ENCODE measurements around the gene HPGDS. TPM values are rescaled to one million over a fixed set of nuclear protein-coding genes. Genes with fewer than 3 reads are reported as not detected.

The HPGDS gene
- total and polyA plus RNA-seq, 4 donors = 0.08 to 4.9 (median 0.18) TPM

DNA sequence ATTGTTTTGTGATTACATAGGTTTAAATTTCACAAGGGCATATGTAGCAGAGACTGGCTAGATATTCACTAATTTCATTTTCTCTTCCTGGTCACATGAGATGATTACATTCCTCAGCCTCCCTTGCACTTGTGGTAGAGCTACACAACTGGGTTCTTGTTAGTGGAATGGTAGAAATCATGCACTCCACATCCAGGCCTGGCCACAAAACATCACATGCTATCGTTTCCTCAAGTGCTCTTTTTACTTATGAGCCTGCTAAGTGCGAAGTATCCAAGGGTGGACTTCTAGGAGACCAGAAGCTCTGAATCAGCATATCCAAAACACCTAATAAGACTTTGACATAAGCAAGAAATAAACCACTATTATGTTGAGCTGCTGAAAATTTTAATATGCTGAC lies 26.4 kb upstream of the HPGDS start:
- H3K36me3 ChIP-seq (ENCODE audit: control insufficient read depth in 4 of 4, insufficient read depth in 3 of 4, low read depth in 1 of 4, low read length in 3 of 4) = no peaks in the 10 kb centered on the region
- DNase-seq (ENCODE audit: low spot score) = no peak
- WGBS = 92% methylated on average over 2 of the region's 2 CpGs

DNA sequence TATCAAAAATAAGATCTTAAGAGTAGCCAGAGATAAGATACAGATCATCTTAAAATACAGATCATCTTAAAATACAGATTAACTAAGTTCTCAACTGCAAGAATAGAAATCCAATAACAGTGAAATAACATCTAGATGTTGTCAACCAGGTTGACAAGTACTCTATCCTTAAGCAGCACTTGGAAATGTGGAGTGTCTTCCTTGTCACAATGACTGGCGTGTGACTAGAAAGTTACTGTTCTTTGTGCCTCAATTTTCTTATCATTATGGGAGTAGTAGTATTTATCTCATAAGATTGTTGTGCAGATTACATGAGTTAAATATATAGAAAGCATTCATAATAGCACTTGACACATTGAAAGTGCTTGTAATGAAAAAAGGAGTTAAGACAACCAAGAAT lies 25.8 kb upstream of the HPGDS start:
- TF ChIP-seq HNF4G (IDR thresholded peaks at IDR 0.05) = no peak
- no peak for TF ChIP-seq NR2F2 (IDR thresholded peaks at IDR 0.05)
- no peak for TF ChIP-seq SP1 (IDR thresholded peaks at IDR 0.05)
- no peak for TF ChIP-seq RXRA (IDR thresholded peaks at IDR 0.05)
- TF ChIP-seq, protein P1, sequence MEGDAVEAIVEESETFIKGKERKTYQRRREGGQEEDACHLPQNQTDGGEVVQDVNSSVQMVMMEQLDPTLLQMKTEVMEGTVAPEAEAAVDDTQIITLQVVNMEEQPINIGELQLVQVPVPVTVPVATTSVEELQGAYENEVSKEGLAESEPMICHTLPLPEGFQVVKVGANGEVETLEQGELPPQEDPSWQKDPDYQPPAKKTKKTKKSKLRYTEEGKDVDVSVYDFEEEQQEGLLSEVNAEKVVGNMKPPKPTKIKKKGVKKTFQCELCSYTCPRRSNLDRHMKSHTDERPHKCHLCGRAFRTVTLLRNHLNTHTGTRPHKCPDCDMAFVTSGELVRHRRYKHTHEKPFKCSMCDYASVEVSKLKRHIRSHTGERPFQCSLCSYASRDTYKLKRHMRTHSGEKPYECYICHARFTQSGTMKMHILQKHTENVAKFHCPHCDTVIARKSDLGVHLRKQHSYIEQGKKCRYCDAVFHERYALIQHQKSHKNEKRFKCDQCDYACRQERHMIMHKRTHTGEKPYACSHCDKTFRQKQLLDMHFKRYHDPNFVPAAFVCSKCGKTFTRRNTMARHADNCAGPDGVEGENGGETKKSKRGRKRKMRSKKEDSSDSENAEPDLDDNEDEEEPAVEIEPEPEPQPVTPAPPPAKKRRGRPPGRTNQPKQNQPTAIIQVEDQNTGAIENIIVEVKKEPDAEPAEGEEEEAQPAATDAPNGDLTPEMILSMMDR (IDR thresholded peaks at IDR 0.05; ENCODE audit: low read depth, low read length, missing input control) = no peak
- TF ChIP-seq RAD21 (IDR thresholded peaks at IDR 0.05) = no peak
- no peak for TF ChIP-seq GABPA (IDR thresholded peaks at IDR 0.05 in 1 of 2, conservative IDR thresholded peaks at IDR 0.05 in 1 of 2)
- TF ChIP-seq FOXA1 (IDR thresholded peaks at IDR 0.05) = no peak
- TF ChIP-seq, protein P2, sequence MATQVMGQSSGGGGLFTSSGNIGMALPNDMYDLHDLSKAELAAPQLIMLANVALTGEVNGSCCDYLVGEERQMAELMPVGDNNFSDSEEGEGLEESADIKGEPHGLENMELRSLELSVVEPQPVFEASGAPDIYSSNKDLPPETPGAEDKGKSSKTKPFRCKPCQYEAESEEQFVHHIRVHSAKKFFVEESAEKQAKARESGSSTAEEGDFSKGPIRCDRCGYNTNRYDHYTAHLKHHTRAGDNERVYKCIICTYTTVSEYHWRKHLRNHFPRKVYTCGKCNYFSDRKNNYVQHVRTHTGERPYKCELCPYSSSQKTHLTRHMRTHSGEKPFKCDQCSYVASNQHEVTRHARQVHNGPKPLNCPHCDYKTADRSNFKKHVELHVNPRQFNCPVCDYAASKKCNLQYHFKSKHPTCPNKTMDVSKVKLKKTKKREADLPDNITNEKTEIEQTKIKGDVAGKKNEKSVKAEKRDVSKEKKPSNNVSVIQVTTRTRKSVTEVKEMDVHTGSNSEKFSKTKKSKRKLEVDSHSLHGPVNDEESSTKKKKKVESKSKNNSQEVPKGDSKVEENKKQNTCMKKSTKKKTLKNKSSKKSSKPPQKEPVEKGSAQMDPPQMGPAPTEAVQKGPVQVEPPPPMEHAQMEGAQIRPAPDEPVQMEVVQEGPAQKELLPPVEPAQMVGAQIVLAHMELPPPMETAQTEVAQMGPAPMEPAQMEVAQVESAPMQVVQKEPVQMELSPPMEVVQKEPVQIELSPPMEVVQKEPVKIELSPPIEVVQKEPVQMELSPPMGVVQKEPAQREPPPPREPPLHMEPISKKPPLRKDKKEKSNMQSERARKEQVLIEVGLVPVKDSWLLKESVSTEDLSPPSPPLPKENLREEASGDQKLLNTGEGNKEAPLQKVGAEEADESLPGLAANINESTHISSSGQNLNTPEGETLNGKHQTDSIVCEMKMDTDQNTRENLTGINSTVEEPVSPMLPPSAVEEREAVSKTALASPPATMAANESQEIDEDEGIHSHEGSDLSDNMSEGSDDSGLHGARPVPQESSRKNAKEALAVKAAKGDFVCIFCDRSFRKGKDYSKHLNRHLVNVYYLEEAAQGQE (IDR thresholded peaks at IDR 0.05) = no peak

More for the DNA sequence above, 26.4 kb upstream of the HPGDS start:
- no peak for TF ChIP-seq FOXA1 (IDR thresholded peaks at IDR 0.05)
- TF ChIP-seq, protein P2 (IDR thresholded peaks at IDR 0.05) = no peak
- no peak for TF ChIP-seq NR2F2 (IDR thresholded peaks at IDR 0.05)
- TF ChIP-seq EGR1 (IDR thresholded peaks at IDR 0.05; ENCODE audit: low read depth in 2 of 2) = no peak
- no peak for TF ChIP-seq GABPA (IDR thresholded peaks at IDR 0.05 in 1 of 2, conservative IDR thresholded peaks at IDR 0.05 in 1 of 2)
- TF ChIP-seq JUND (IDR thresholded peaks at IDR 0.05) = no peak
- Histone ChIP-seq H3K4me3 (ENCODE audit: low read depth in 1 of 3, low read length in 3 of 3) (no peak overlapping the region), H3K4me1 (ENCODE audit: control insufficient read depth in 4 of 4, insufficient read depth in 4 of 4, low read length in 3 of 4) (no peaks in the 10 kb centered on the region), H3K9me3 (ENCODE audit: control insufficient read depth in 4 of 4, low read length in 3 of 4) (no peaks in the 10 kb centered on the region), H3K9ac (ENCODE audit: low read depth in 1 of 2, low read length in 2 of 2) (no peak overlapping the region), H3K27me3 (ENCODE audit: control insufficient read depth in 4 of 4, insufficient read depth in 4 of 4, low read length in 3 of 4) (no peaks in the 10 kb centered on the region), H3K27ac (ENCODE audit: low read depth in 1 of 2, low read length in 2 of 2) (no peak overlapping the region)

More for the DNA sequence above, 25.8 kb upstream of the HPGDS start:
- Histone ChIP-seq H3K9me3 (ENCODE audit: control insufficient read depth in 4 of 4, low read length in 3 of 4) (no peaks in the 10 kb centered on the region), H3K9ac (ENCODE audit: low read depth in 1 of 2, low read length in 2 of 2) (no peak overlapping the region), H3K27ac (ENCODE audit: low read depth in 1 of 2, low read length in 2 of 2) (no peak overlapping the region), H3K4me1 (ENCODE audit: control insufficient read depth in 4 of 4, insufficient read depth in 4 of 4, low read length in 3 of 4) (no peaks in the 10 kb centered on the region), H3K27me3 (ENCODE audit: control insufficient read depth in 4 of 4, insufficient read depth in 4 of 4, low read length in 3 of 4) (no peaks in the 10 kb centered on the region), H3K36me3 (ENCODE audit: control insufficient read depth in 4 of 4, insufficient read depth in 3 of 4, low read depth in 1 of 4, low read length in 3 of 4) (no peaks in the 10 kb centered on the region), H3K4me3 (ENCODE audit: low read depth in 1 of 3, low read length in 3 of 3) (no peak overlapping the region)
- no peak for DNase-seq (ENCODE audit: low spot score)
- 96% methylated on average over 1 of the region's 1 CpG for WGBS

All from liver (tissue), 9 donors.